ENCODE data around the gene ADGRD2.

DNA sequence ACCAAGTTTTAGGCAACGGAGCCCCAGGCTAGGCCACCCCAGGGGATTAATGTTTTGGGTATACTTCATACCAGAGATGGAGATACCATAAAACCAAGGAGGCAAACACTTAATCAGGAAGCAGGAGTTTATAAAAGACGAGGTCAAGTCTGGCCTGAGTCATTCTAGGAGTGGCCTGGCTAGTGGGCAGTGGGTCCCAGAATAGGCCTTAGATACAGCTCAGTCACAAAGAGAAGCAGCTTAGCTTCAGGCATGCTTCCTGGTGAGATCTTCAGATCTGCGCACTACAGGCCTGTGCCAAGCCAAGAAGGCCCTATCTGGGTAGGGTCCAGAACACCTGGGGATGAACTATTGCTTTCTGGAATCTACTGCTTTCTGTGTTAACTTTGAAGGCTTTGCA lies 77.5 kb downstream of the ADGRD2 start:
- TF ChIP-seq, protein P1, sequence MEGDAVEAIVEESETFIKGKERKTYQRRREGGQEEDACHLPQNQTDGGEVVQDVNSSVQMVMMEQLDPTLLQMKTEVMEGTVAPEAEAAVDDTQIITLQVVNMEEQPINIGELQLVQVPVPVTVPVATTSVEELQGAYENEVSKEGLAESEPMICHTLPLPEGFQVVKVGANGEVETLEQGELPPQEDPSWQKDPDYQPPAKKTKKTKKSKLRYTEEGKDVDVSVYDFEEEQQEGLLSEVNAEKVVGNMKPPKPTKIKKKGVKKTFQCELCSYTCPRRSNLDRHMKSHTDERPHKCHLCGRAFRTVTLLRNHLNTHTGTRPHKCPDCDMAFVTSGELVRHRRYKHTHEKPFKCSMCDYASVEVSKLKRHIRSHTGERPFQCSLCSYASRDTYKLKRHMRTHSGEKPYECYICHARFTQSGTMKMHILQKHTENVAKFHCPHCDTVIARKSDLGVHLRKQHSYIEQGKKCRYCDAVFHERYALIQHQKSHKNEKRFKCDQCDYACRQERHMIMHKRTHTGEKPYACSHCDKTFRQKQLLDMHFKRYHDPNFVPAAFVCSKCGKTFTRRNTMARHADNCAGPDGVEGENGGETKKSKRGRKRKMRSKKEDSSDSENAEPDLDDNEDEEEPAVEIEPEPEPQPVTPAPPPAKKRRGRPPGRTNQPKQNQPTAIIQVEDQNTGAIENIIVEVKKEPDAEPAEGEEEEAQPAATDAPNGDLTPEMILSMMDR (IDR thresholded peaks at IDR 0.05) = no peak
- TF ChIP-seq POLR2AphosphoS5 (IDR thresholded peaks at IDR 0.05) = no peak

Measured in breast epithelium (tissue), 3 donors.